WTC11 (cell line): ENCODE measurements around the gene LAMA2.

ENCODE experiments used
- ATF1 ChIP-seq: sonication (generic); formaldehyde crosslinking; IDR thresholded peaks from 2 replicates; pipeline ENCODE4 v1.8.1; 2023; ENCODE audit warnings: mild to moderate bottlenecking, moderate library complexity, missing genetic modification reagents
- CREM ChIP-seq: sonication (generic); formaldehyde crosslinking; IDR thresholded peaks from 2 replicates; pipeline ENCODE4 v1.8.1; 2022; ENCODE audit warnings: mild to moderate bottlenecking, missing genetic modification reagents, moderate library complexity
- ELF4 ChIP-seq: sonication (generic); formaldehyde crosslinking; IDR thresholded peaks from 2 replicates; pipeline ENCODE4 v1.8.1; 2022; ENCODE audit warnings: low read depth, mild to moderate bottlenecking, moderate library complexity, missing genetic modification reagents
- FOXP4 ChIP-seq: sonication (generic); formaldehyde crosslinking; IDR thresholded peaks from 2 replicates; pipeline ENCODE4 v1.8.0; 2022; ENCODE audit warnings: mild to moderate bottlenecking, missing genetic modification reagents
- HMGXB4 ChIP-seq: sonication (generic); formaldehyde crosslinking; IDR thresholded peaks from 2 replicates; pipeline ENCODE4 v1.8.1; 2023; ENCODE audit warnings: mild to moderate bottlenecking, moderate library complexity, missing genetic modification reagents
- NFYB ChIP-seq: sonication (generic); formaldehyde crosslinking; conservative IDR thresholded peaks from 2 replicates; pipeline ENCODE4 v1.8.0; 2022; ENCODE audit warnings: low read depth, missing genetic modification reagents
- SMAD4 ChIP-seq: sonication (generic); formaldehyde crosslinking; IDR thresholded peaks from 2 replicates; pipeline ENCODE4 v1.8.0; 2022; ENCODE audit warnings: mild to moderate bottlenecking, missing genetic modification reagents
- SP1 ChIP-seq: sonication (generic); formaldehyde crosslinking; conservative IDR thresholded peaks from 2 replicates; pipeline ENCODE4 v1.8.1; 2022; ENCODE audit warnings: missing genetic modification reagents
- ZNF121 ChIP-seq: sonication (generic); formaldehyde crosslinking; IDR thresholded peaks from 2 replicates; pipeline ENCODE4 v1.8.0; 2023; ENCODE audit warnings: missing genetic modification reagents
- TF ChIP-seq, protein P1 (sequence below): fragments of 200-600 bp; IDR thresholded peaks from 2 replicates; pipeline ENCODE4 v1.8.0; 2022; ENCODE audit warnings: antibody characterized with exemption
- TF ChIP-seq, protein P2 (sequence below): sonication (generic); formaldehyde crosslinking; IDR thresholded peaks from 2 replicates; pipeline ENCODE4 v1.8.1; 2023; ENCODE audit warnings: mild to moderate bottlenecking, missing genetic modification reagents, moderate library complexity
- TF ChIP-seq, protein P3 (sequence below): fragments of 250-450 bp; sonication (Bioruptor Pico); IDR thresholded peaks from 2 replicates; pipeline ENCODE4 v1.9.0; 2021; ENCODE audit warnings: mild to moderate bottlenecking

DNA sequence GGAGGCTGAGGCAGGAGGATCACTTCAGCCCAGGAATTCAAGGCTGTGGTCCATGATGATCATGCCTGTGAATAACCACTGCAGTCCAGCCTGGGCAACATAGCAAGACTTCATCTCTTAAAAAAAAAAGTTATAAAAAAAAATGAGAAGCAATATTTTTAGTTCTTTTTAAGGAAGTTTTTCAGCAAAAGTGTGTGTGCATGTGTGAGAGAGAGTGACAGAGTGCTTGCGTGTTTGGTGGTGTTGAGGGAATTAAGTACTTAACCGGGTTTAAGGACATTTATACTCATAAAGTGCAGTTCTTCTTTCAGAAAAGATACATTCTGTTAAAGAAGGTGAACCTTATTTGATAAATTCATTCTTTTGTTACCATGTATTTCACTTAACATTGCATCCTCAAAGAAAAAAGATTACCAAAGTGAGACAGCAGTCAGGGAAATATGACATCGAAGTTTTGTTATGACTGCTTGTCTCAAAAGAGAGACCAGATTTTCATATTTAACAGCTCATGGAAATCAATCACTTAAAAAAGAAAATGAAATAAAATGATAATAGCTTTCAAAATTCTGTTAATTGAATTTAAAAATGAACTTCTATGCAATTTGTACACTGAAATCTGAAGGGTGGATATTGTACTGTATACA lies 572.3 kb downstream of the LAMA2 start:
- TF ChIP-seq, protein P1, sequence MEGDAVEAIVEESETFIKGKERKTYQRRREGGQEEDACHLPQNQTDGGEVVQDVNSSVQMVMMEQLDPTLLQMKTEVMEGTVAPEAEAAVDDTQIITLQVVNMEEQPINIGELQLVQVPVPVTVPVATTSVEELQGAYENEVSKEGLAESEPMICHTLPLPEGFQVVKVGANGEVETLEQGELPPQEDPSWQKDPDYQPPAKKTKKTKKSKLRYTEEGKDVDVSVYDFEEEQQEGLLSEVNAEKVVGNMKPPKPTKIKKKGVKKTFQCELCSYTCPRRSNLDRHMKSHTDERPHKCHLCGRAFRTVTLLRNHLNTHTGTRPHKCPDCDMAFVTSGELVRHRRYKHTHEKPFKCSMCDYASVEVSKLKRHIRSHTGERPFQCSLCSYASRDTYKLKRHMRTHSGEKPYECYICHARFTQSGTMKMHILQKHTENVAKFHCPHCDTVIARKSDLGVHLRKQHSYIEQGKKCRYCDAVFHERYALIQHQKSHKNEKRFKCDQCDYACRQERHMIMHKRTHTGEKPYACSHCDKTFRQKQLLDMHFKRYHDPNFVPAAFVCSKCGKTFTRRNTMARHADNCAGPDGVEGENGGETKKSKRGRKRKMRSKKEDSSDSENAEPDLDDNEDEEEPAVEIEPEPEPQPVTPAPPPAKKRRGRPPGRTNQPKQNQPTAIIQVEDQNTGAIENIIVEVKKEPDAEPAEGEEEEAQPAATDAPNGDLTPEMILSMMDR, result no peak
- TF ChIP-seq SMAD4 (CRISPR knock-in tag) (no peak), SP1 (no peak), CREM (no peak), HMGXB4 (no peak), ZNF121 (no peak), ATF1 (CRISPR knock-in tag) (no peak), NFYB (CRISPR knock-in tag) (no peak), FOXP4 (no peak), ELF4 (CRISPR knock-in tag) (no peak)
- TF ChIP-seq, protein P2, sequence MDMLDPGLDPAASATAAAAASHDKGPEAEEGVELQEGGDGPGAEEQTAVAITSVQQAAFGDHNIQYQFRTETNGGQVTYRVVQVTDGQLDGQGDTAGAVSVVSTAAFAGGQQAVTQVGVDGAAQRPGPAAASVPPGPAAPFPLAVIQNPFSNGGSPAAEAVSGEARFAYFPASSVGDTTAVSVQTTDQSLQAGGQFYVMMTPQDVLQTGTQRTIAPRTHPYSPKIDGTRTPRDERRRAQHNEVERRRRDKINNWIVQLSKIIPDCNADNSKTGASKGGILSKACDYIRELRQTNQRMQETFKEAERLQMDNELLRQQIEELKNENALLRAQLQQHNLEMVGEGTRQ (CRISPR knock-in tag), result no peak
- TF ChIP-seq, protein P3, sequence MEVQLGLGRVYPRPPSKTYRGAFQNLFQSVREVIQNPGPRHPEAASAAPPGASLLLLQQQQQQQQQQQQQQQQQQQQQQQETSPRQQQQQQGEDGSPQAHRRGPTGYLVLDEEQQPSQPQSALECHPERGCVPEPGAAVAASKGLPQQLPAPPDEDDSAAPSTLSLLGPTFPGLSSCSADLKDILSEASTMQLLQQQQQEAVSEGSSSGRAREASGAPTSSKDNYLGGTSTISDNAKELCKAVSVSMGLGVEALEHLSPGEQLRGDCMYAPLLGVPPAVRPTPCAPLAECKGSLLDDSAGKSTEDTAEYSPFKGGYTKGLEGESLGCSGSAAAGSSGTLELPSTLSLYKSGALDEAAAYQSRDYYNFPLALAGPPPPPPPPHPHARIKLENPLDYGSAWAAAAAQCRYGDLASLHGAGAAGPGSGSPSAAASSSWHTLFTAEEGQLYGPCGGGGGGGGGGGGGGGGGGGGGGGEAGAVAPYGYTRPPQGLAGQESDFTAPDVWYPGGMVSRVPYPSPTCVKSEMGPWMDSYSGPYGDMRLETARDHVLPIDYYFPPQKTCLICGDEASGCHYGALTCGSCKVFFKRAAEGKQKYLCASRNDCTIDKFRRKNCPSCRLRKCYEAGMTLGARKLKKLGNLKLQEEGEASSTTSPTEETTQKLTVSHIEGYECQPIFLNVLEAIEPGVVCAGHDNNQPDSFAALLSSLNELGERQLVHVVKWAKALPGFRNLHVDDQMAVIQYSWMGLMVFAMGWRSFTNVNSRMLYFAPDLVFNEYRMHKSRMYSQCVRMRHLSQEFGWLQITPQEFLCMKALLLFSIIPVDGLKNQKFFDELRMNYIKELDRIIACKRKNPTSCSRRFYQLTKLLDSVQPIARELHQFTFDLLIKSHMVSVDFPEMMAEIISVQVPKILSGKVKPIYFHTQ (CRISPR knock-in tag), result no peak
